Upper lobe of right lung (tissue), 1 donor: ENCODE data around the gene FYN. TPM values are rescaled to one million over a fixed set of nuclear protein-coding genes. Genes with fewer than 3 reads are reported as not detected.

Source experiments
- ATAC-seq: fragments of 200-7000 bp; cut with Tn5 transposase; one replicate; pipeline ENCODE4 v1.9.1; 2020; ENCODE audit warnings: mild to moderate bottlenecking, moderate library complexity
- DNase-seq: peaks from one replicate; pipeline ENCODE4 v3.0.0-alpha.2; 2020
- H3K27ac ChIP-seq: fragments of 200-600 bp; one replicate; pipeline ENCODE4 v1.8.0; 2022
- H3K27me3 ChIP-seq: fragments of 200-600 bp; one replicate; pipeline ENCODE4 v1.8.0; 2022; ENCODE audit warnings: mild to moderate bottlenecking
- H3K36me3 ChIP-seq: fragments of 200-600 bp; one replicate; pipeline ENCODE4 v1.8.0; 2022
- H3K4me1 ChIP-seq: fragments of 200-600 bp; one replicate; pipeline ENCODE4 v1.8.0; 2022
- H3K4me3 ChIP-seq: fragments of 200-600 bp; one replicate; pipeline ENCODE4 v1.8.0; 2022; ENCODE audit warnings: mild to moderate bottlenecking
- H3K9me3 ChIP-seq: fragments of 200-600 bp; one replicate; pipeline ENCODE4 v1.8.0; 2022
- intact Hi-C: fragments of 100-400 bp; cut with DNase I; formaldehyde crosslinking; loops from one replicate; pipeline ENCODE4 v1.11.0; 2022
- total RNA-seq: library from RNA; stranded (reverse); fragmentation: NEBNext Ultra II Directional; extraction: Animal tissue kit (Norgen Biotek cat#: 25700); gene quantifications from one replicate; pipeline ENCODE4 v1.2.1, GENCODE V29; 2021
- TF ChIP-seq, protein P1 (sequence below): fragments of 200-600 bp; IDR thresholded peaks from one replicate; pipeline ENCODE4 v1.8.0; 2022; ENCODE audit warnings: antibody characterized with exemption
- donor health status: DM: no; HTN: yes; CAD: no; lungs with severe emphysema.

FYN gene
- total RNA-seq, 1 donor from 2014 or later: 115 TPM

DNA sequence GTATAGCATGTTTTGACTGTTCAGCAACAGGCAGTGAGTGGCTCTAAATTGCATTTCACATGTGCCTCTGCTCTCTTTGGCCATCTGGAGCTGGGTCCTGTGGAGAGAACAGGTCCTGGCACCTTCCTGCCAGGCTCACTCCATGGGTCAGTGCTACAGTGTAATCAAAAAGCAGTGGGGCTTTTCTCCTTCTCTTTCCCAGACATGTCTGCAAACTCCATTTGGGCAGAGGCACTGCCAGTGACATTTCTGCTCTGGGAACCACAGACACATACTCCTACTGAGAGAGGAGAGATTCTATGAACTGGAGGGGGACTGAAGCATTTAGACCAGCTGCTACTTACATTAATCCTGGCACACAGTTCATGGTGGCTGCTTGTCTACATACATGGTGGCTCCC, 199.3 kb downstream of the FYN start:
- H3K4me1 ChIP-seq: no peaks in the 10 kb centered on the region
- H3K27ac ChIP-seq: no peak overlapping the region
- DNase-seq: no peak
- H3K27me3 ChIP-seq: no peaks in the 10 kb centered on the region
- TF ChIP-seq, protein P1, sequence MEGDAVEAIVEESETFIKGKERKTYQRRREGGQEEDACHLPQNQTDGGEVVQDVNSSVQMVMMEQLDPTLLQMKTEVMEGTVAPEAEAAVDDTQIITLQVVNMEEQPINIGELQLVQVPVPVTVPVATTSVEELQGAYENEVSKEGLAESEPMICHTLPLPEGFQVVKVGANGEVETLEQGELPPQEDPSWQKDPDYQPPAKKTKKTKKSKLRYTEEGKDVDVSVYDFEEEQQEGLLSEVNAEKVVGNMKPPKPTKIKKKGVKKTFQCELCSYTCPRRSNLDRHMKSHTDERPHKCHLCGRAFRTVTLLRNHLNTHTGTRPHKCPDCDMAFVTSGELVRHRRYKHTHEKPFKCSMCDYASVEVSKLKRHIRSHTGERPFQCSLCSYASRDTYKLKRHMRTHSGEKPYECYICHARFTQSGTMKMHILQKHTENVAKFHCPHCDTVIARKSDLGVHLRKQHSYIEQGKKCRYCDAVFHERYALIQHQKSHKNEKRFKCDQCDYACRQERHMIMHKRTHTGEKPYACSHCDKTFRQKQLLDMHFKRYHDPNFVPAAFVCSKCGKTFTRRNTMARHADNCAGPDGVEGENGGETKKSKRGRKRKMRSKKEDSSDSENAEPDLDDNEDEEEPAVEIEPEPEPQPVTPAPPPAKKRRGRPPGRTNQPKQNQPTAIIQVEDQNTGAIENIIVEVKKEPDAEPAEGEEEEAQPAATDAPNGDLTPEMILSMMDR: no peak
- ATAC-seq: no peak
- peaks cover 31% of the 10 kb centered on the region for H3K36me3 ChIP-seq
- no peaks in the 10 kb centered on the region for H3K9me3 ChIP-seq
- no peak overlapping the region for H3K4me3 ChIP-seq
- intact Hi-C loops: no loop called here

DNA sequence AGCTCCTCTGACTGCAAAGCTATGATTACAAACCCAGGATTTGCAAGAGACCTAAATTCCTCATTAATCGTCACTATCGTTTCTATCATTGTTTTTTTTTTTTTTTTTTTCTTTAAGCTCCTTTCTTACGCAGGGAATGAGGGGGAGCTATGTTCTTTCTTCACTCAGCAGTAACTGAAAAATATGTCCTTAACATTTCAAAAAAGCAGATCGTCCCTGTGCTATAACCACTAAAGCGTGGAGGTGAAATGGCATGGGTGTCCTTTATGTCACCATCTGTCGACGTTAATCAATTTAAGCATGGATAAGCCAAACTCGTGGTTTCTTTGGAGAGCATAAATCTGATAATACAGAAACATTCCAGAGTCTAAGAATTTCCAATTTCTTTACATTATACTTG, 199.7 kb downstream of the FYN start:
- Histone ChIP-seq H3K4me3 (no peak overlapping the region), H3K9me3 (no peaks in the 10 kb centered on the region), H3K27ac (no peak overlapping the region), H3K4me1 (no peaks in the 10 kb centered on the region), H3K27me3 (no peaks in the 10 kb centered on the region), H3K36me3 (peaks cover 31% of the 10 kb centered on the region)
- ATAC-seq: no peak
- TF ChIP-seq, protein P1: no peak
- intact Hi-C loops: no loop called here
- no peak for DNase-seq

DNA sequence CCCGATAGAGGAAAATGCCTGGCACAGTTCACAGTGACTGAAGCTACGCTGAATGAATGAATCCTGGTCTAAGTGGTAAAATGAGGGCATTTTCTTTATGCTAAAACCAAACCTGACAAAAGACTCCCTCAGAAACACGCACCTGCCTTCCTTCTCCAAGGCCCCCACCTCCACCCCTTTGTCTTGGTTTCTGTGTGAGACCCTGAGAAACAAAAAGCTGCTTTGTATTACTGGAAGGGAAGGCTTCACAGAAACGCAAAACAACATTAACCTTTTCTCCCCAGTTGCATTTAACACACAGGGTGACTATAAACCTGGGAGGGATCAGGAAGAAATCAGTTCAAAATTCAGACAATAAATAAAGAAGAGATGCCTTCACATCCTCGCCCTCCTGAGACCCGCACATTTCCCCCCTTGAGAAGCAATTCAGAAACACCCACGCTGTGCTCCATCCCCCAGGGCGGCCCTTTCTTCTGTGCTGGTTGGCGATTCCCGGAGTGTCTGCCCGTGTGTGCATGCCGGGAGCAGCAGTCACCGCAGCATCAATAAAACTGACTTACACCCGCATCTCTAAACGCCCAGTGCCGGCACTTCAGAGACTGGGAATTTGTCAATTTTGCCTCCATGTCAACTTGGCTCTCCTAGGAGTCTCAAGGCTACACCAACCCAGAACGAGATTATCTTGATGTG, 200.3 kb downstream of the FYN start:
- H3K9me3 ChIP-seq: no peaks in the 10 kb centered on the region
- intact Hi-C loops: no loop called here
- H3K27me3 ChIP-seq: no peaks in the 10 kb centered on the region
- ATAC-seq: no peak
- peaks cover 5% of the 10 kb centered on the region for H3K4me1 ChIP-seq
- no peak overlapping the region for H3K27ac ChIP-seq
- H3K4me3 ChIP-seq: no peak overlapping the region
- TF ChIP-seq, protein P1: no peak
- H3K36me3 ChIP-seq: peaks cover 31% of the 10 kb centered on the region
- DNase-seq: no peak

DNA sequence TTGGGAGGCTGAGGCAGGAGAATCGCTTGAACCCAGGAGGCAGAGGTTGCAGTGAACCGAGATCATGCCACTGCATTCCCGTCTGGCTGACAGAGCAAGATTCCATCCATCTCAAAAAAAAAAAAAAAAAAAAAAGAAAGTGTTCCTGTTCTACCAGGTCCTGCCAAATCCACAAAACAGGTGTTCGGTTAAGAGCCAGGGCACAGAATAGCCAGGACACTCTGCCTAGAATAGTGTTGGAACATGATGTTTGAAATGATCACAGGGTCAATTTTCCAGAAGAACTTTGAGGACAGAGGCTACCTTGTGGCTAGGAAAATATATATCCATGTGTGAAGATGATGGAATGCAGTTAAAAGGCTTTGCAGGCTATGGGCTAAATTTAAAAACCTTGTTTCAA, 203.9 kb downstream of the FYN start:
- intact Hi-C loops: no loop called here
- H3K9me3 ChIP-seq: no peaks in the 10 kb centered on the region
- no peak for ATAC-seq
- TF ChIP-seq, protein P1: no peak
- H3K4me3 ChIP-seq: no peak overlapping the region
- DNase-seq: no peak
- no peaks in the 10 kb centered on the region for H3K27me3 ChIP-seq
- peaks cover 25% of the 10 kb centered on the region for H3K36me3 ChIP-seq
- peaks cover 23% of the 10 kb centered on the region for H3K4me1 ChIP-seq
- H3K27ac ChIP-seq: no peak overlapping the region

DNA sequence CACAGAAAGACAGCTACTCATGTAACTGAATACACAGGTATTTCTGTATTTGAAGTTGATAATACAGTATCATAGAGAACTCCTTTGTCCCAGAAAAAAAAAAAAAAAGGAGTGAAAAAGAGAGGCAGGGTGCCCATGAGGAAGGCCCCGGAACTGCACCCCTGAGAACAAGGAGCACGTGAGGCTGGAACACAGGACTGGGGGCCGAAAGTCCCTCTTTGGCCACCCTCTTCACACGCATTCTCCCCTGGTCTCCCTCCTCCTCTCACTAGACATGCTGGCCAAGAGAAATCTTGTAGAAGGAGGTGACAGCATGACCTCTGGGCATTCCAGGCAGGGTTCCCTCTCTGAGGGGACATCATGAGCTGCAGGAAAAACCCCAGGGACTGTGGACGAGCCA, 204.8 kb downstream of the FYN start:
- Histone ChIP-seq H3K4me3 (no peak overlapping the region), H3K36me3 (peaks cover 16% of the 10 kb centered on the region), H3K4me1 (peaks cover 31% of the 10 kb centered on the region), H3K27ac (no peak overlapping the region), H3K27me3 (no peaks in the 10 kb centered on the region), H3K9me3 (no peaks in the 10 kb centered on the region)
- TF ChIP-seq, protein P1: peak; percentile 24
- ATAC-seq (no peak), DNase-seq (no peak)
- intact Hi-C loops: no loop called here

DNA sequence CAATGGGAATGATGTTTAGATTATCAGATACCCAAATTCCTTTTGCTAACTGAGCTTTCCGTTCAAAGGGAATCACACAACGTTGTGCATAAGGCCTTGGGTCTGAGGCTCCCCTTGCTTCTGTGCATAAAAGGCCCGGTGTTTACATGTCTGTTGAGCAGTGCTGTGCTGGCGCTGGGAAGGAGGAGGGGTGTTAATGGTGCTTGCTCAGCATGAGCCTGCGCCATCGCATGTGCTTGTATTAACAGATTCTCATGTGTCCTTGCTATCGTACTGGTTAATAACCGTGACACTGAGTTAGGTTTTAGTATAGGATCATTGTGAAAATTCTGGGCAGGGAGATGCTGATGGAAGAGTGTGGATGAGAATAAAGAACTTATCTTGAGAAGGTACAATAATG, 205.3 kb downstream of the FYN start:
- intact Hi-C loops: no loop called here
- Histone ChIP-seq H3K36me3 (peaks cover 11% of the 10 kb centered on the region), H3K27ac (no peak overlapping the region), H3K4me1 (peaks cover 36% of the 10 kb centered on the region), H3K9me3 (no peaks in the 10 kb centered on the region), H3K27me3 (no peaks in the 10 kb centered on the region), H3K4me3 (no peak overlapping the region)
- ATAC-seq (no peak), DNase-seq (no peak)
- TF ChIP-seq, protein P1: no peak
